Transverse colon (tissue), 4 donors: ENCODE results near the gene PPM1H. TPM values are rescaled to one million over a fixed set of nuclear protein-coding genes. Genes with fewer than 3 reads are reported as not detected.

Experiments
- DNase-seq: peaks from one replicate; pipeline ENCODE4 v3.0.0-alpha.2; 2019
- H3K27ac ChIP-seq, 4 donors: fragments of 200-600 bp; sonication (generic); 2 replicates each; pipeline ENCODE4 v1.5.1; 2016 to 2018; ENCODE audit warnings: inconsistent platforms in 4 of 4
- H3K27me3 ChIP-seq: fragments of 200-600 bp; sonication (generic); 2 replicates; pipeline ENCODE4 v1.5.1; 2017; ENCODE audit warnings: inconsistent platforms
- H3K36me3 ChIP-seq, 4 donors: fragments of 200-600 bp; sonication (generic); 2 replicates each; pipeline ENCODE4 v1.5.1; 2017 to 2019; ENCODE audit warnings: inconsistent platforms in 4 of 4
- H3K4me1 ChIP-seq, 4 donors: fragments of 200-600 bp; sonication (generic); 2 replicates each; pipeline ENCODE4 v1.5.1; 2017 to 2020; ENCODE audit warnings: inconsistent platforms in 4 of 4
- H3K4me3 ChIP-seq, 4 donors: fragments of 200-600 bp; sonication (generic); 1 replicate in 1 of 4; 2 replicates in 3 of 4; pipeline versions ENCODE4 v1.5.1 to v1.6.1; 2017 to 2019; ENCODE audit warnings: inconsistent platforms in 4 of 4
- H3K9me3 ChIP-seq, 2 donors: fragments of 200-600 bp; sonication (generic); 2 replicates each; pipeline ENCODE4 v1.5.1; 2017 to 2019; ENCODE audit warnings: inconsistent platforms in 2 of 2
- EP300 ChIP-seq: sonication (generic); formaldehyde crosslinking; IDR thresholded peaks from one replicate; pipeline ENCODE4 v1.6.1; 2017; ENCODE audit warnings: antibody characterized with exemption, low read depth
- POLR2A ChIP-seq: fragments of 450-650 bp; IDR thresholded peaks from one replicate; pipeline ENCODE4 v1.6.1; 2016; ENCODE audit warnings: antibody characterized with exemption, mild to moderate bottlenecking, moderate library complexity
- POLR2AphosphoS5 ChIP-seq, 3 donors: sonication (generic); formaldehyde crosslinking; IDR thresholded peaks; one replicate each; pipeline ENCODE4 v1.6.1; 2016; ENCODE audit warnings: antibody characterized with exemption in 3 of 3
- WGBS, 2 donors: methylation state at CpG; one replicate each; pipeline ENCODE4 v1.1.5; 2018; ENCODE audit warnings: low coverage in 1 of 2; 5-methylcytosine and 5-hydroxymethylcytosine counted together
- in situ Hi-C, 4 donors: fragments of 200-750 bp; cut with MboI; loops; one replicate each; pipeline versions ENCODE4 v1.15.0 to v1.15.1; 2017; ENCODE audit warnings: low sequenced_read_pairs in 3 of 4, low pct_ligation_motif_present in 1 of 4, low pct_unique_long_range_greater_than_20kb in 1 of 4
- intact Hi-C: fragments of 100-400 bp; cut with DNase I; formaldehyde crosslinking; loops from one replicate; pipeline ENCODE4 v1.15.1; 2023; ENCODE audit warnings: low total_unique reads
- total RNA-seq, 4 donors: library from RNA; depleted of rRNA; stranded (reverse); fragments of >200 nt; gene quantifications; one replicate each; pipeline ENCODE4 v1.1.0, GENCODE V29; 2016
- TF ChIP-seq, protein P1 (sequence below), 5 experiments: fragments of 200-600 bp in 3 of 5; fragments of 450-650 bp in 2 of 5; sonication (generic) in 3 of 5; IDR thresholded peaks; 1 replicate in 2 of 5; 2 replicates in 3 of 5; pipeline ENCODE4 v1.5.1; 2016 to 2017; ENCODE audit warnings: antibody characterized with exemption in 5 of 5, inconsistent platforms in 3 of 5, mild to moderate bottlenecking in 2 of 5, moderate library complexity in 1 of 5

The PPM1H gene
- total RNA-seq, 4 donors from 2014 or later: 0.37 to 3.2 (median 2.8) TPM

DNA sequence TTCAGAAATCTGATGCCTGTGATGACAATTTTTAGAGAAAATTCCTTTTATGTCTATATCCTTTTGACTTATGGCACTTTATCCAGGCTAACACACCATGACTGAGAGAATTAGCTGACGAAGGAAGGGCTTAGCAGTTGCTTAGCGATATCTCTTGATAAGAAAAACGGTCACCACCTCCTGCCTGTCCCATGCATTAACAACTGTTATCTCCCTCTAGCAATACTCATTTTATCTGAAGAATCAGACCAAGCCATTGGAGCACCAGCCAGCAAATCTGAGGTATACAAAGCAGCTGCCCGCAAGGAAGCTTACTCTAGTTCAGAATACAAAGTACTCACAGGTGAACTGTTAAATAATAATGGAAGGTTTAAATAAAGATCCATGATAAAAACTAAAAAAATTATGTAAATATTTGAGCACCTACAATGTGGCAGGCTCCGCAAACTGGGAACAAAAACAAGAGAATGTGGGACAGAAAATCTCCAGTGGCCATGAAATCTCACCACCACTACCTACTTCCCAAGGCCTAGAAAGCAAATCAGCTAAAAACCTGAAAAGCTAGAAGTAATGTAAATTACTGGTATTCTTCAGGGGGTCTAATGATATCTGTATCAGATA, 24.3 kb downstream of the PPM1H start:
- Histone ChIP-seq H3K4me3 (no peak overlapping the region), H3K27me3 (no peaks in the 10 kb centered on the region), H3K36me3 (no peaks in the 10 kb centered on the region), H3K27ac (no peak overlapping the region), H3K9me3 (no peaks in the 10 kb centered on the region), H3K4me1 (no peaks in the 10 kb centered on the region)
- intact Hi-C loops (no loop called here), in situ Hi-C loops (no loop called here)
- 44 to 64% methylated on average over 3 to 5 of the region's 5 CpGs for WGBS, 2 donors
- TF ChIP-seq, protein P1, sequence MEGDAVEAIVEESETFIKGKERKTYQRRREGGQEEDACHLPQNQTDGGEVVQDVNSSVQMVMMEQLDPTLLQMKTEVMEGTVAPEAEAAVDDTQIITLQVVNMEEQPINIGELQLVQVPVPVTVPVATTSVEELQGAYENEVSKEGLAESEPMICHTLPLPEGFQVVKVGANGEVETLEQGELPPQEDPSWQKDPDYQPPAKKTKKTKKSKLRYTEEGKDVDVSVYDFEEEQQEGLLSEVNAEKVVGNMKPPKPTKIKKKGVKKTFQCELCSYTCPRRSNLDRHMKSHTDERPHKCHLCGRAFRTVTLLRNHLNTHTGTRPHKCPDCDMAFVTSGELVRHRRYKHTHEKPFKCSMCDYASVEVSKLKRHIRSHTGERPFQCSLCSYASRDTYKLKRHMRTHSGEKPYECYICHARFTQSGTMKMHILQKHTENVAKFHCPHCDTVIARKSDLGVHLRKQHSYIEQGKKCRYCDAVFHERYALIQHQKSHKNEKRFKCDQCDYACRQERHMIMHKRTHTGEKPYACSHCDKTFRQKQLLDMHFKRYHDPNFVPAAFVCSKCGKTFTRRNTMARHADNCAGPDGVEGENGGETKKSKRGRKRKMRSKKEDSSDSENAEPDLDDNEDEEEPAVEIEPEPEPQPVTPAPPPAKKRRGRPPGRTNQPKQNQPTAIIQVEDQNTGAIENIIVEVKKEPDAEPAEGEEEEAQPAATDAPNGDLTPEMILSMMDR (IDR thresholded peaks at IDR 0.05): no peak
- TF ChIP-seq POLR2AphosphoS5 (IDR thresholded peaks at IDR 0.05) (no peak), POLR2A (no peak), EP300 (no peak)
- DNase-seq: no peak

DNA sequence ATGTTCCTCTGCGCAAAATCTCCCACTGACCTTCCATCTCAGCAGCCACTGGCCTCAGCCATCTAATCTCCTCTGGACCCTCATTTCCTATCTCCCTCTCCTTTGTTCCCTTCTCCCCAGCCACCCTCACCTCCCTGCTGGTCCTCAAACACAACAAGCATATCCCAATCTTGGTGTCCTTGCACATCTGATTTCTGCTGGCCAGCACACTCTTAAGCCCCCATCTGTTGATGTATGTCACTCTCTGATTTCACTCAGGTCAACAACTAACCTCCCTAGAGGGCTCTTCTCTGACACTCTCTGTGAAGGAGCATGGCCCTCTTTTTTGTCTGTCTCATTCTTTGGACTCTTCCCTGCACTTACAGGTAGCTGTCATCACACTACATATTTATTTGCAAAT, 25.6 kb downstream of the PPM1H start:
- TF ChIP-seq POLR2A: no peak
- TF ChIP-seq POLR2AphosphoS5 (IDR thresholded peaks at IDR 0.05): no peak
- TF ChIP-seq, protein P1 (IDR thresholded peaks at IDR 0.05): no peak
- no peak for TF ChIP-seq EP300
- H3K4me1 ChIP-seq: no peaks in the 10 kb centered on the region
- no peaks in the 10 kb centered on the region for H3K27me3 ChIP-seq
- intact Hi-C loops (no loop called here), in situ Hi-C loops (no loop called here)
- no peak for DNase-seq
- H3K4me3 ChIP-seq: no peak overlapping the region
- no peaks in the 10 kb centered on the region for H3K9me3 ChIP-seq
- no peaks in the 10 kb centered on the region for H3K36me3 ChIP-seq
- 87 to 100% methylated on average over 1 of the region's 1 CpG for WGBS, 2 donors
- H3K27ac ChIP-seq: no peak overlapping the region

DNA sequence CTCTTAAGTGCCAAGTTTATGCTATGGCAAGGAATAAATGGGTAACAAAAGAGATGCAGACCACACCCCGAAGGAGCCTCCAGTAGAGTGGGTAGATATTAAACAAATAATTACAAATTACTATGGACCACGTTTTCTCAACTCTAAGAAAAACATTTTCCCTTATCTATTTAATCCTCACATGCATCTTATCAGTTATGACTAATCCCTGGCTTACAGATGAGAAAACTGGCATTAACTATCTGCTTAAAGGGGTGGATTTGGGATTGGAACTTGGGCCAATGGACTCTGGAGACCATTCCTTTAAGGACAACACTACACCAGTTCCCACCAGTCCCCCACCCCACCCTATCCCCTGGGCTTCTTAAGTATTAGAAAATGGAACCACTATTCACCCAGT, 26.3 kb downstream of the PPM1H start:
- no peak overlapping the region for H3K27ac ChIP-seq
- H3K4me1 ChIP-seq: no peaks in the 10 kb centered on the region
- H3K36me3 ChIP-seq: no peaks in the 10 kb centered on the region
- no peaks in the 10 kb centered on the region for H3K9me3 ChIP-seq
- no peak overlapping the region for H3K4me3 ChIP-seq
- in situ Hi-C loops: no loop called here
- TF ChIP-seq, protein P1 (IDR thresholded peaks at IDR 0.05): no peak
- TF ChIP-seq POLR2AphosphoS5 (IDR thresholded peaks at IDR 0.05) (no peak), EP300 (no peak), POLR2A (no peak)
- no peaks in the 10 kb centered on the region for H3K27me3 ChIP-seq
- DNase-seq: no peak
- WGBS, 2 donors: 57 to 72% methylated on average over 2 of the region's 2 CpGs
- intact Hi-C loops: no loop called here

DNA sequence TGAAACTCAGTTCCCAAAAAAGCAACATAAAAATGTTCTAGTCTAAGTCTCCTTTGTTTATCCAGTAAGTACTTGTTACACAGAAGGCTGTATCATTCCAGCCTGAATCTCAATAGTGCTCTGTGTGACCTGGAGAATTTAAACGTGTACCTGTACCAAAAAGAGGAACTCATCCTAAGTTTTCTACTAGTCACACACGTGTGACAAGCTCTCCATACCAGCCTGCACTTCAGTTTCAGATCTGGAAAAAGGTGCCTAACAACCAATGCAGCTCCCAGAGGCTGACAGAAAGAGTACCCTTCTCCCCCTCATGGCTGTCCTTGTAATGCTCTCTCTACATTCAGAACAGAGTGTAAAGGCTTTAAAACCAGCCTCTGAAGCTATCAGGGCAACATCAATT, 27.4 kb downstream of the PPM1H start:
- TF ChIP-seq EP300 (no peak), POLR2A (no peak)
- TF ChIP-seq, protein P1 (IDR thresholded peaks at IDR 0.05): no peak
- no peak overlapping the region for H3K4me3 ChIP-seq
- no peak overlapping the region for H3K27ac ChIP-seq
- intact Hi-C loops (no loop called here), in situ Hi-C loops (no loop called here)
- H3K36me3 ChIP-seq: no peaks in the 10 kb centered on the region
- no peaks in the 10 kb centered on the region for H3K4me1 ChIP-seq
- no peak for DNase-seq
- no peaks in the 10 kb centered on the region for H3K27me3 ChIP-seq
- no peaks in the 10 kb centered on the region for H3K9me3 ChIP-seq
- 40 to 52% methylated on average over 2 of the region's 2 CpGs for WGBS, 2 donors
